HG02840 (cell line): ENCODE measurements around the gene FKBP8.
A peak's percentile ranks its signal among the peaks of the same experiment; 100 is the strongest.
"Not testable (repeated sequence)": the region's sequence is repeated elsewhere in the genome, so short reads cannot be mapped to it uniquely, and the experiment has no call there.

ENCODE experiments used
- ATAC-seq: cut with Tn5 transposase; IDR thresholded peaks from one replicate; pipeline ENCODE4 v1.9.1; 2021; ENCODE audit warnings: mild to moderate bottlenecking, moderate library complexity, moderate number of reproducible peaks; ENCODE audit not compliant: unreplicated experiment, low FRiP score

FKBP8 gene

DNA sequence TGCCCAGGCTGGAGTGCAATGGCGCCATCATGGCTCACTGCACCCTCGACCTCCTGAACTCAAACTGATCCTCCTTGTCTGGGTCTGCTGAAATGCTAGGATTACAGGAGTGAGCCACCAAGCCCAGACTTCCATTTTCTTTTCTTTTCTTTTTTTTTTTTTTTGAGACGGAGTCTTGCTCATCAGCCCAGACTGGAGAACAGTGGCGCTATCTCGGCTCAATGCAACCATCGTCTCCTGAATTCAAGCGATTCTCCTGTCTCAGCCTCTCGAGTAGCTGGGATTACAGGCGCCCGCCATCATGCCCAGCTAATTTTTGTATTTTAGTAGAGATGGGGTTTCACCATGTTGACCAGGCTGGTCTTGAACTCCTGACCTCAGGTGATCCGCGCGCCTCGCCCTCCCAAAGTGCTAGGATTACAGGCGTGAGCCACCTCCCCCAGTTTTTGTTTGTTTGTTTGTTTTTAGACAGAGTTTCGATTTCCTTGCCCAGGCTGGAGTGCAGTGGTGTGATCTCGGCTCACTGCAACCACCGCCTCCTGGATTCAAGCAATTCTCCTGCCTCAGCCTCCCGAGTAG, 20.4 kb downstream of the FKBP8 start:
- ATAC-seq: not testable (repeated sequence)

- ATAC-seq: peak; percentile 86
These were observed 21.1 kb downstream of the FKBP8 start for GRCh38 chr19:18522124-18522861.

GRCh38 chr19:18521692-18522123, 21.7 kb downstream of the FKBP8 start, which contains the start of gene ELL:
Gene ELL, minus strand, starts transcription at chr19:18522070. Its CDS starts 15 bp downstream, at chr19:18522055.
- no peak for ATAC-seq

- ATAC-seq: no peak
These were observed 22.3 kb downstream of the FKBP8 start for GRCh38 chr19:18520848-18521691.

DNA sequence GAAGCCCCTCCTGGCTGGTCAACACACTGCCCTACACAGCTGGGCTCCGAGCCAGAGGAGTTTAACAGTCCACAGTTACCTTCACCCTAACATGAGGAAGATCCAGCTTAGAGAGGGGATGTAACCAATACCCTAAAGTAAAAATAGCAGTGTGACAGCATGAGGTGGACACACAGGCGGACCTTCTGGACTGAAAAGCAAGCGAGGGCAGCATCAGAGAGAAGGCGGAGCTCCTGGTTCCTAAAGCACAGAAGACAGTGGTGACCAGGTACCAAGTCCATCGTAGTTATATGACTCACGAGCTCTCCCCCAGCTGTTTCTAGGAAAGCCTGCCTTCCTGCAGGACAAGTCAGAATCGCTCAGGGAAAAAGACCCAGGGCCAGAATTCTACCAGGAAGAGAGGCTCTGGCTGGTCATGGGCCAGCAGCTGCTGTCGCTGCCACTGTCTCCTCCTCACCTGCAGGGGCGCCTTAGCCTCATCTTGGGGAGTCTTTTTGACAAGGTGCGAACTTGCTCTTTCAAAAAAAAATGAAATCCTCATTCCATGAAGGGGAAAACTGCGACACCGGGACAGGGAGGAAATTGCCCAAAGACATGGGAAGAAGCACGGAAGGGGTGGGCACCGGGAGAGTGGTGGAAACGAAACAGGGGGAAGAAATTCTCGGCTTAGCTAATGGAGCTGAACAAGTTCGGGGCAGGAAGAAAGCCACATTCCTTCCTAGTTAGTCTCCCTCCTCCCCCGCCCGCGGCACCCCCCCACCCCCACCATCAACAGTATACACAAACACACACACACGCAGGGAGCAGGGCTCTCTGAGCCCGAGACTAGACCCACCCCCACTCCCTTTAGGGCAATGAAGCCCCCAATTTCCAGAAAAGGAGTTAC, 23.2 kb downstream of the FKBP8 start:
- no peak for ATAC-seq

DNA sequence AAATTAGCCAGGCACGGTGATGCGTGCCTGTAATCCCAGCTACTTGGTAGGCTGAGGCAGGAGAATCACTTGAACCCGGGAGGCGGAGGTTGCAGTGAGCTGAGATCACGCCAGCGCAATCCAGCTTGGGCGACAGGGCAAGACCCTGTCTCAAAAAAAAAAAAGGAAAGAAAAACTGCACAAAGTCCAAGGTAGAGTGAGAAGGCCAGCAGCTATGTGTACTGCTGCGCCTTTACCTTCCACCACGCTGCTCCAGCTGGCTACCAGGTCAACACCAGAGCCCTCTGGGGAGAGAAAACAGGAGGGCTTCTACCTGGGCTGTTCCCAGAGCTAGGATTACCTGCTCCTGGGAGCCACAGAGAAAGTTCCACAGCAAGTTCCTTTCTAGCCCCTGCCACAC, 24.7 kb downstream of the FKBP8 start:
- no peak for ATAC-seq

DNA sequence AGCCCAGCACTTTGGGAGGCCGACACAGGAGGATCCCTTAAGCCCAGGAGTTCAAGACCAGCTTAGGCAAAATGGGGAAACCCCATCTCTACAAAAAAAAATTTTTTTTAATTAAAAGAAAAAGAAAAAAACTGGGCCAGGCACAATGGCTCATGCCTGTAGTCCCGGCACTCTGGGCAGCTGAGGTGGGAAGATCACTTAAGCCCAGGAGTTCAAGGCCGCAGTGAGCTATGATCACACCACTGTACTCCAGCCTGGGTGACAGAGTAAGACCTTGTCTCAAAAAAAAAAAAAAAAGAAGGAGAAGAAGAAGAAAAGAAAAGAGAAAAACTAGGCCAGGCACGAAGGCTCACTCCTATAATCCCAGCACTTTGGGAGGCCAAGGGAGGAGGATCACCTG, 25.8 kb downstream of the FKBP8 start:
- no peak for ATAC-seq

DNA sequence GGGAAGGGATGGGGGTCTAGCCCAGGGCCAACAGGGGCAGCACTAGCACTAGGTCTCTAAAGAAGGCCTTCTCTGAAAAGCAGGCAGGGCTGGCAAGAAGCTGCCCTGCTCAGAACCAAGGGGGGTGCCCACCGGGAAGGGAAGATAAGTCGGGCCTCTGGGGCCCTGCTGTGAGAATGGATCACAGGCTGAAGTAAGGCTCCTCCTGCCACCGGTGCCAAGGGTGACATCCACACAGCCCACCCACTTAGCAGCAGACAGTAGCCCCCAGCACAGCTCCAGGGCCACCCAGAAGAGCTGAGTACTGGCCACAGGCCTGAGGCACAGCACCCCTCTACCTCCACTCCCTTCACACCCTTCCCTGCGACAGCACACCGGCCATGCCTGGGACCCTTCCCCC, 27.4 kb downstream of the FKBP8 start:
- no peak for ATAC-seq

DNA sequence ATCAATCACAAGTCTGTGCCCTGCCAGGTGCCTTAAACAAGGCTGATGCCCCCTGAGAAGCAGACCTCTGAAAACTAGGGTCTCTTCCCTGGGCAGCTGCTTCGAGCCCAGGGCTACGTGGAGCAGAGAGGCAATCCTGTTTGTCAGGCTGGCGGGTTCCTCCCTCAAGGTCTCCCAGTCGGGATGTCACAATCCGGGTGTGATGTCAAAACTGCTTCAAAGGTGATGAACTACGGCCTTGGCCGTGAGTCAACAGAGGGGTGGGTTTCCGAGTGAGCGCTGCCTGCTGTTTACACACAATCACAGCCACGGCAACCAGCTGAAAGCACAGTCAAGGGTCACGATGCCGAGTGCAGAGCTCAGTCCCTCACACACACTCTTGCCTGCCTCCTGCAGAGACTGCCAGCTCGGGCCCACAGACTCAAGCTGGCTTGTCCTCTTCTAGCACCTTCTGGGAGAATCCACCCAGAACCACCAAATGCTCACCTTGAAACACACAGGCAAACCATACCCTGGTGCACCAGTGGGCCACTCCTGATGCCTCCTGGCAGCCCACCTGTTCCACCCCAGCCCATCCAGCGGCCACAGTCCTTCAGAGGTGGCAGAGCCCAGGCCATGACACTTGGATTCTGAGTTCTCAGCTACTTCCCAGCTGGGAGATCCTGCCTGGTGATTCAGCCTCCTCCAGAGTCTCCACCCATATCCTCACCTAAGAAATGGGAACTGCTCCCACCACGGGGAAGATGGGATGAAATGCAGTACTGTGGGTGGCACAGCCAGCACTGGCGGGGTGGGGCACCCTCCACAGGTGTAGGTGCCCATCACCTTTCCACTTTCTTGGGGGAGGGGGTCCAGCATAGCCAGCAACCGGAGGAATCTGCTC, 28.3 kb downstream of the FKBP8 start:
- no peak for ATAC-seq

DNA sequence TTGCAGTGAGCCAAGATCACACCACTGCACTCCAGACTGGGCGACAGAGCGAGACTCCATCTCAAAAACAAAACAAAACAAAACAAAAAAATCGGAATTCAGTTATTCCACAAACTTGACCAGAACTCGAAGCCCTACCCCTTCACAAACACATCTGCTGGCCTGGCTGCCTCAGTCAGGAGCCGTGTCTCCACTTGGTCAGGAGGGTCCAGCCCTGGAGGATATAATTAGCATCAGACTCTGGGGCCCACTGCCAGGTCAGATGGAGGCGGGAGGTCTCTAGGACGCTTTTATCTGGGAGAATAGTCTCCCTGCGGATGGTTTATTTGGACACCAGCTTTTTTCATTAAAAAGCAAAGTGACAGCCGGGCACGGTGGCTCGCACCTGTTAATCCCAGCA, 29.5 kb downstream of the FKBP8 start:
- no peak for ATAC-seq

GRCh38 chr19:18510216-18510615, 33.2 kb downstream of the FKBP8 start:
- ATAC-seq: no peak

- ATAC-seq: no peak
These were observed 34.8 kb downstream of the FKBP8 start for GRCh38 chr19:18508585-18508984.

GRCh38 chr19:18507727-18508440, 35.5 kb downstream of the FKBP8 start:
- ATAC-seq: no peak

GRCh38 chr19:18507021-18507726, 36.2 kb downstream of the FKBP8 start:
- ATAC-seq: no peak

DNA sequence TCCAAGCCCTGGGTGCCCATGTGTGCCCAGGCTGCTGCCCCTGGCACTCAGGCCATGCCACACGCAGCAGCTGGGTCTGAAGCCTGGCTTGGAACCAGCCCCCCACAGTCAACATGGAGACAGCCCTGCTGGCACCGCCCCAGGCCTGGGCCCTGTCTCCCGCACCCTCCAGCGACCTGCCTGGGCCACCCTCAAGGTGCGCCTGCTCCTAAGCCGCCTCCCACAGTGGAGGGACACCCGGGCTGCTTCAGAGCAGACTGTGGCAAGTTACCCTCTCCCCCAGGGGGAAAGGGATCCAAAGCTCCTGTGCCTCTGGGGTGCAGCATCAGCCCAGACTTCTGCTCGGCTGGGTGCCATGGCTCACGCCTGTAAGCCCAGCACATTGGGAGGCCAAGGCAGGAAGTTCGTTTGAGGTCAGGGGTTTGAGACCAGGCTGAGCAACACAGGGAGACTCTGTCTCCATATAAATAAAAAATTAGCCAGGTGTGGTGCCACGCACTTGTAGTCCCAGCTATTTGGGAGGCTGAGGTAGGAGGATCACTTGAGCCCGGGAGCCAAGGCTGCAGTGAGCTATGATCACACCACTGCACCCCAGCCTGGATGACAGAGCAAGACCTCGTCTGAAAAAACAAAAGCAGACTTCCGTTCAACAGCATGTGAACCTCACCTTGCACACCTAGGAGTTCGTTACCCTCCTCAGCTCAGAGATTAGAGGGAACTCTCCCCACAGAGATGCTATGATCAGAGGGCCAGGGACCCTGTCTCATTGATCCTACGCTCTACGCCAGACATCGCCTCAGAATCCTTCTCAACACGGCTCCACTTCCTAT, 37.1 kb downstream of the FKBP8 start:
- no peak for ATAC-seq

GRCh38 chr19:18504886-18505610, 38.3 kb downstream of the FKBP8 start:
- no peak for ATAC-seq
